Activated CD4-positive, alpha-beta T cell treated with anti-CD3 and anti-CD28 coated beads for 4 hours (primary cell): ENCODE data around the gene AGPAT3.

Experiments used
- DNase-seq, 2 donors: peaks; one replicate each; pipeline ENCODE4 v3.0.0-alpha.2; 2020

Gene AGPAT3

DNA sequence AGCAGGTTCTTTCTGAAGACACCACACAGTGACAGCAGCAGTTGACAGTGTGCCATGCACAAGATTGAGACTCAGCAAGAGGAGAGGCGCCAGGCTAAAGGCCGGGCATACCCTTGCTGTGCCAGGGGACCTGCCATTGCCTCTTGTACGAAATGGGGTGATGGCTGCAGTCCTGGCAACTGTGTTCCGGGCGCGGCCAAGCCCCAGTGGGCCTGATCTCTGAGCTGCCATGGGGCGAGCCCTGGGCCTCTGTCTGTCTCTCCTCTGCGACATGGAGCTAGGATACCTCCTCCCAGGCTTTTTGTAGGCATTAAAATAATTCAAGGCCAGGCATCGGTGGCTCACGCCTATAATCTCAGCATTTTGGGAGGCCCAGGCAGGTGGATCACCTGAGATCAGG, 137.5 kb downstream of the AGPAT3 start:
- DNase-seq = no peak

DNA sequence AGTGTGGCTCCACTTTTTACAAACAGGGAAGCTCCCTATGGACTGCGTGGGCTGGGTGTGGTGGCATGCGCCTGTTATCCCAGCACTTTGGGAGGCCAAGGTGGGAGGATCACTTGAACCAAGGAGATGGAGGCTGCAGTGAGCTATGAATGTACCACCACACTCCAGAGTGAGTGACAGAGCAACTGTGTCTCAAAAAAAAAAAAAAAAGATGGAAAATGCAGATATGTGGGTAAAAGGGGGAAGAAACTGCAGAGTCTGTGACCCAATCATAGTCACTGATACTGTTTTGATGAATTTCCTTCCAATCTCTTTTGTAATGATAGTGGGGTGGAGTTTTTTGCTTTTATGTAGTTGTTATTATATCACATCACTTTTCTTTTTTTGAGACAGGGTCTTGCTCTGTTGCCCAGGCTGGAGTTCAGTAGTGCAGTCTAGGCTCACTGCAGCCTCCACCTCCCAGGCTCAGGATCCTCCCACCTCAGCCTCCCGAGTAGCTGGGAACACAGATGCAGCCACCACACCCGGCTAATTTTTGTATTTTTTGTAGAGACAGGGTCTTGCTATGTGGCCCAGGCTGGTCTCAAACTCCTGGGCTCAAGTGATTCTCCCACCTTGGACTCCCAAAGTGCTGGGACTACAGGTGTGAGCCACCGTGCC, 138.4 kb downstream of the AGPAT3 start:
- DNase-seq = no peak

DNA sequence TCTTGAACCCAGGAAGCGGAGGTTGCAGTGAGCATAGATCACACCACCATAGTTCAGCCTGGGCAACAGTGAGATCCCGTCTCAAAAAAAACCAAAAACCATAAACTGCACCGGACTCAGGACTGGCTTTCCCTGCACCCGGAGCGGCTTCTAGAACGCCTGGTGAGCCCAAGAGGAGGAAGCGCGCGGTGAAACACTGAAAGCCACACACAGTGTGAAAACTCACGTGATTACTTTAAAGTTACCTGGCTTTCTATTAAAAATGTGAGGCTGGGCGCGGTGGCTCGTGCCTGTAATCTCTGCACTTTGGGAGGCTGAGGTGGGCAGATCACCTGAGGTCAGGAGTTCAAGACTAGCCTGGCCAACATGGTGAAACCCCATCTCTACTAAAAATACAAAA, 140.0 kb downstream of the AGPAT3 start:
- DNase-seq = no peak

DNA sequence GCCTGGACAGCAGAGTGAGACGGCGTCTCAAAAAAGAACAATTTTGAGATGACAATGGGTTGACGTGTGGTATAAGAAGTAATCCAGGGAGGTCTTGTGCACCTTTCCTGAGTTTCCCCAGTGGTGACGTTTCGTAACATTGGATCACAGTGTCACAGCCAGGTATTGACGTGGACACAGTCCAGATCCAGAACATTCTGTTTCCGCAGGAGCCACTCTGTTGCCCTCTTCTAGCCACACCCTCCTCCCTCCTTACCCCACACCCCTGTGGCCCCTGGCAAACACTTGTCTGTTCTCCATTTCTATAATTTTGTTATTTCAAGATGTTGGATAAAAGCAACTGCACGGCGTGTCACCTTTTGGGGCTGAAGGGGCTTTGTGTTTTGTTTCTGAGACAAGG, 140.6 kb downstream of the AGPAT3 start:
- no peak for DNase-seq

DNA sequence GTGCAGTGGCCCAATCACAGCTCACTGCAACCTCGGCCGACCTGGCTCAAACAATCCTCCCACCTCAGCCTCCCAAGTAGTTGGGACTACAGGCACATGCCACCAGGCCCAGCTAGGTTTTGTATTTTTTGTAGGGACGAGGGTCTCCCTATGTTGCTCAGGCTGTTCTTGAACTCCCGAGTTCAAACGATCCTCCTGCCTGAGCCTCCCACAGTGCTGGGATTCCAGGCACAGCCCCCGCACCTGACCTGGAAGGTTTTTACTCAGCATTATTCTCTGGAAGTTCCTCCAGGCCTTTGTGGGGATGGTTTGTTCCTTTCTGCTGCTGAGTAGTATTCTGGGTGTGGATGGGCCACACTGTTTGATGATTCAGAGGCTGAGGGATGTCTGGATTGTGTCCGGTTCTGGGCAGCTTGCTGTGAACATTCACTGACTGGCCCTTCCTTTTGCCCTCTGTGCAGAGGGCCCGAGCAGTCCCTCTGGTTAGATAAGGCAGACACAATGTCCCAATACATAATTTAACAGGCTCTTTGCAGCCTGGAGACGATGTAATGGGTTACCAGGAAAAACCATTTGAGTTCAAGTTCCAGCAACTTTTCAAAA, 141.1 kb downstream of the AGPAT3 start:
- no peak for DNase-seq

DNA sequence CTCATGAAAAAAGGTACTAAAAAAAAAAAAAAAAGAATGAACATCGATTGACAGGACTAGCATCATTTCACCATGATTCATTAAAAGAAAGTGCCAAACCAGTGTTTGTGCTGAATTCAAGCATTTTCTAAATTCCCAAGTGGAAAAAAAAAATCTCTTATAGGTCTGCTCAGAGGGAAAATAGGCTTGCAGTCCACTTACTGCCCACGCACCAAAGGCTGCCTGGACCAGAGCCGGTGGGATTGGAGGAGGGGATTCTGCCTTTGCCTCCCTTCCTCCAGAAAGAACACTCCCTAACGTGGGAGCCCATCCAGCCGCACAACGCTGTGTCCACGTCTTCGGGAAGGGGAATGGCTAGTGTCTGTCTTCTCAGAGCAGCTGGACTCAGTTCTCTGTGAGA, 141.6 kb downstream of the AGPAT3 start:
- DNase-seq = no peak

DNA sequence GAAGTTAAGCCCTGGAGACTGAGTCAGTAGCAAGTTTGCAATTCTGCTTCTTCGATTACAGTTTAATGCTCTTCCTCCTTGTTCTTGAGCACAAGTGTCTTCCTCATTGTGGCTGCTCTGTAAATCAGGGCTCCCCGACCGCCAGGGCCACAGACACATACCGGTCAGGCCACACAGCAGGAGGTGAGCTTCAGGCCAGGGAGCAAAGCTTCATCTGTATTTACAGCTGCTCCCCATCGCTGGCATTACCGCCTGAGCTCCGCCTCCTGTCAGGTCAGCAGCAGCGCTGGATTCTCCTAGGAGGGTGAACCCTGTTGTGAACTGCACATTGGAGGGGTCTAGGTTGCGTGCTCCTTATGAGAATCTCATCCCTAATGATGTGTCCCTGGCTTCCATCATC, 145.4 kb downstream of the AGPAT3 start:
- DNase-seq = no peak

DNA sequence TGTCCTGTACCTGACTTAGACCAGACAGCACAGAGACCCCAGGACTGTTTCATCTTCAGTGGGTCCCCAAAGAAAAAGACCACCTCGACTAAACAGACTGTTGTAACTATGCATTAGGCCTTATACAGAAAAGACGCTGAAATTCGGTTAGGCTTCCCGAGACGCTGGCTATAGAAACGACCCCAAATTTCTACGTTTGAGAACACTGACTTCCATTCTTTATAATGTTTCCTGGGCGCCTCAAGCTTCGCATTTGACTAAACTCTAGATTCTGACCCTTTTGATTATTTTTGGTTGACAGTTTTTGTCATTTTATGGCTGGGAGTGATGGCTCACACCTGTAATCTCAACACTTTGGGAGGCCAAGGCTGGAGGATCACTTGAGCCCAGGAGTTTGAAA, 146.1 kb downstream of the AGPAT3 start:
- no peak for DNase-seq

DNA sequence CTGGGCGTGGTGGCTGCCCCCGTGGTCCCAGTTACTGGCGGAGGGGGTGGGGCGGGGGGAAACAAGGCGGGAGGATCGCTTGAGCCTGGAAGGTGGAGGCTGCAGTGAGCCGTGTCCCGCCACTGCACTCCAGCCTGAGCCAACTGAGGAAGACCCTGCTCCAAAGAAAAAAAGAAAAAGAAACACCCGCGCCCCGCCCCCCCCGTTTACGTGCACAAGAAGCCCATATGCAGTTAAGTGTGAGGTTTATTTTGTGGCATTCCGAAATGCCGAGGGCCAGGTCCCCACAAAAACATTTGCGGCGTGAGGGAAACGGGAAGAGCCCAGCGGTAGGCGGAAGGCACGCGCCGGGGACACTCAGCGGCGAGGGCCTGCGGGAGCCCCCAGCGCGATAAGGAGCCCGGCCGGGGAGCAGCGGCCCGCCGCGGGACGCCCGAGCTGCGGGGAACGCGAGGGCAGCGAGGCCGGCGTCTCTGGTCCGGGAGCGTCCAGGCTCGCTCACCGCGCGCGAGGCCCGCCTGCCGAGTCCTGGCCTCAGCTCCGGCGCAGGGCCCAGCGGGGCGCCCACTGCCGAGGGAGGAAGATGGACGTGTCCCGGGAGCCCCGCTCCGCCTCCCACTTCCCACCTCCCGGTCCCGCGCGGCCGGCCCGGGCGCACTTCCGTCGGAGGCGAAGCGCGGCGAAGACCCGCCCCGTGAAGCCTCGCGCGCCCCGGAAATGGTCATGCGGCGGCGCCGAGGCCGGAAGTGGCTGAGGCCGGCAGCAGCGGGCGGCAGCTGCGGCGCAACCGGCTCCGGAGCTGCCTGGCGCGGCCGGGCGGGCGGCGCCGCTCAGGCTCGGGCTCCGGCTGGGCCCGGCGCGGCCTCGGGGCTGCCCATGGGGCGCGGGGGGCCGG, 146.8 kb downstream of the AGPAT3 start, which contains the start of gene TRAPPC10:
Gene TRAPPC10 (plus strand): TSS at position 731 of the 895 bp plus-strand sequence. CDS start 185 bp downstream, outside the sequence.
- peak; percentile 63 to 69 for DNase-seq

DNA sequence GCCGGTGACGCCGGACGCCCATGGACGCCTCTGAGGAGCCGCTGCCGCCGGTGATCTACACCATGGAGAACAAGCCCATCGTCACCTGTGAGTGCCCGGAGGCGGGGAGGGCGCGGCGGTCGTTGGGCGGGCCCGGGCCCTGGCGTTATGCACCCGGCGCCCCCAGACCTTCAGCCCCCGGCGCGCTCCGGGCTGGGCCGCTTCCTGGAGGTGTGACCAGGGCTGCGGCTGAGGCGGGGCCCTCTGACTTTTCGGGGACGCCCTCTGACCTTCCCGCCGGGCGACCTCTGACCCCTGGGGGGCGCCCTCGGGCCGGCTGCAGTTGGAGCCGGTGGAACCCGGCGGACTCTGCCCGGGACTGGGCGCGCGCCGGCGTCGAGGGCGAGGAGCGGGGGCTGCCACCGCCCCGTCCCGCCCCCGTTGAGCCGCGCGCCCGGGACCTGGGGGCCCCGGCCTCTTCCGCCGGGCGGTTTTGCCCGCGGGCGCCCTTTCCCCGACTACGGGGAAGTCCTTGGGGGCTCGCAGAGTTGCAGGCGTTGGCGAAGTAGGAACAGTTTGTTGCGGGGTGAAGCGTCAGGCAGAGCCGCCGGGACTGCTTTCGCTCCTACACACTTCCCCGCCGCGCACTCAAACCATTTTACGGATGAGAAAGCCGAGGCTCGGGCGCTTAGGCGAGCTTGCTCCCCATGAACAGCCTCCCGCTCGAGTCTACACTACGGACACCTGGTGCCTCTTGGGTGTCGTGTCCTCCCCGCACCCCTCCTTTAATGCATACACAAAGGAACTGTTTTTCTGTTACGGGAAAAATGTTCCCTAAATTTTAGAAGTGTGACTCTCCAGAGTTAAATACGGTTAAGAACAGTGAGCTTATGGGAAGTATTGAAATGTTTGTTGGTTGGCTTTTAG, 147.7 kb downstream of the AGPAT3 start:
- peak; percentile 81 to 83 for DNase-seq

DNA sequence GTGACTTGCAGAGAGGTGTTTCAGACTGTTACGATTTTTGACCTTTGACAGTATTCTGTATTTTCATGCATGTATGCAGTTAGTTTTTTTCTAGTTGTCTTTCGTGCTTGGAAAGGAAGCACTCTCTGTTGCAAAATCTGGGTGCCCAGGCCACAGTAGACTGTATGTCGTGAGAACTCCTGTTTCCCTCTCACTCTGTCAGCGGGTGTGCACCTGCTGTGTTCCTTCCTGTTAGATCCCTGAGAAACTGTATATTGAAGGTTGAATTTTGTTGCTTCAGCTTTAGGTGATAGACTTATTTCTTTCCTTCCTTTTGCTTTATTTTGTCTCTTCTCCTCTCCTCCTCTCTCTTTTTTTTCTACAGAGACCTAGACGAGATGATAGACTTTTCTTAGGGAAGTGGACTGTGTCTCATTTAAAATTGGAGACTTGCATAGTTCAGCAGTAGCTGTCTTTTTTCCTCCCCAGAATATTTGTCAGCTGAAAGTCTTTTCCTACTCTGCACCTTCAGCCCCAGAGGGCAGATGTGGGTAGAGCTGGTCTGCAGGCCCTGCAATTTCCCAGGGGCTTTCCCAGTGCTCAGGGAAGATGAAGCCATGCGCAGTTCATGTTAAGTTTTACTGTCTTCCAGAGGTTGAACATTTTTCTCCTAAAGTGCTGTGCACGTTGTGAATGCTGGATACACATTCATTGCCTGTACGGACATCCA, 148.5 kb downstream of the AGPAT3 start:
- DNase-seq = peak; percentile 39 to 47

DNA sequence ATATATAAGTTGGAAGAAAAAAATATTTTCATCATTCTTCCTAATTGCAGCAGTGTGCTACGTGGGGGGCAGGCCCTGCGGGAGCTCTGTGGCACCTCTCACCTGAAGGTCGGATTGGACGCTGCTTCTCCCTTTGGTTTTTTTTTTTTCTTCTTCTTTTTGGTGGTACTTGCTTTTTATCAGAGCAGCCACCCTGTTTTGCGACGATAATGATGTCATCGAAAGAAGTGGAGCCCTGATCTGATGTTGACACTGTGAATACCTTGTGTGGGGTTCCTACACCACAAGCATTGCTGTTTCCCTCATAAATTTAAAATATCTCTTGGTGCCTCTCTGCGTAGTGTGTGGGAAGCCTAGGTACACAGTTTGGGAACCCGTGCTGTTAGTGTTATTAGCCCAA, 152.6 kb downstream of the AGPAT3 start:
- DNase-seq = no peak

DNA sequence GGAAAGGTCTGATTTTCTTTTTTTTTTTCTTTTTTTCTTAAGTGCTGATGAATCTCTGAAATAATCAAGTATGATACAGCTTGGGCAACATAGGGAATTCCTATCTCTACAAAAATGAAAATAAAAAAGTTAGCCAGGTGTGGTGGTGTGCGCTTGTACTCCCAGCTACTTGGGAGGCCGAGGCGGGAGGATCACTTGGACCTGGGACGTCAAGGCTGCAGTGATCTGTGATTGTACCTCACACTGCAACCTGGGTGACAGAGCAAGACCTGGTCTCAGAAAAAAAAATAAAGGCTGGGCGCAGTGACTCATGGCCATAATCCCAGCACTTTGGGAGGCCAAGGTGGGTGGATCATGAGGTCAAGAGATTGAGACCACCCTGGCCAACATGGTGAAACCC, 153.1 kb downstream of the AGPAT3 start:
- no peak for DNase-seq

DNA sequence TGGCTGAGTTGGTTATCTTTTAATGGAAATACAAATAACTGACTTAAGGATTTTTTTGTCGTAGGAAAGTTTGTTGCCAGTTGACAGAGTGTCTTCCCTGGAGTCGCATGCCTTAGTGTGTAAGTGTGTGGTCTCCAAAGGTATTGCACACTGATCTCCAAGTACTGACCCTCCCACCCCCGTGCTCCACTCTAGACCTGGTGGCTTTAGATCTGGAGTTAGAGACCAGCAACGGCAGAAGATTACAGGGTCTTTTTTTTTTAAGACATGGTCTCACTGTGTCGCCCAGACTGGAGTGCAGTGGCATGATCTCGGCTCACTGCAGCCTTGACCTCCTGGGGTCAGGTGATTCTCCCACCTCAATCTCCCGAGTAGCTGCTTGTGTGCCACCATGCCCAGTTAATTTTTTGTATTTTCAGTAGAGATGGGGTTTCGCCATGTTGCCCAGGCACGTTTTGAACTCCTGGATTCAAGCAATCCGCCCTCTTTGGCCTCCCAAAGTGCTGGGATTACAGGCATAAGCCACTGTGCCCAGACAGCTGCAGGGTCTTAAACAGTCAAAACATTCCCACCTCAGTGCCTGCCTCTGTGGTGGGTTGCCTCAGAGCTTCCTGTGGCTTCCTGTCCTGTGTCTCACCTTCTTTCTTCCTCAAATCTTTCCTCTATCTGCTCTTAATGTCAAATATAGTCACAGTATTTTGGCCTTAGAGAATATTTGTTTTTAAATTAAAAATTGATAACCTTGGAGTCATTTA, 154.0 kb downstream of the AGPAT3 start:
- no peak for DNase-seq

DNA sequence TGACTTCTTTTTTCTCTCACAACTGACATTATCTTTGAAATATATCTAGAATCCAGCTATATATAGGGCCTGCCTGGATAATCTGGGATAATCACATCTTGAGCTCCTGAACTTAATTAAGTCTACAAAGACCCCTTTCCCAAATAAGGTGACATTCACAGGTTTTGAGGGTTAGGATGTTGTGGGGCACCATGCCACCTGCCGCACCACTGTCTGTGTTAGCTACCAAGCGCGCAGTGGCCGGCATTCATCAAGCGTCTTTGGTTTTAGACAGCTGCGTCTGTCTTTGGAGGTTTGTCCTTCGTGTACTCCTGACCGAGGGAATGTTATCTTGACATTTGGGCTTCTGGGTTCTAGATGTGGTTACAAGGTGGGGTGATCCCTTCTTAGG, 154.5 kb downstream of the AGPAT3 start:
- no peak for DNase-seq

DNA sequence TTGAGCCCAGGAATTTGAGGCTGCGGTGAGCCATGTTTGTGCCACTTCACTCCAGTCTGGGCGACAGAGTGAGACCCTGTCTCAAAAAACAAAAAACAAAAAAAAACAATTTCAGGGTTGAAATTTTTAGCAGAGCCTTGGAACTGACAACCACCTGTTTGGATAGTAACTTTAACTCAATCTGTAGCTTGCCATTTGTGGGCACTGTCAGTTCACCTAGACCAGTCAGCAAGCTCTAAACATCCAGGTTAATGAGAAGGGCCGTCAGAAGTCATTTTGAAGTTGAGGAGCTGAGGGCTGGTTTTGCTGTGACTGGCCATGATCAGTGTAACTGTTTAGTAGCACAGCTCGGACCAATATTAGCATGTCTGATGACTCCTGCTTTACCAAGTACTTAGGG, 155.5 kb downstream of the AGPAT3 start:
- no peak for DNase-seq

DNA sequence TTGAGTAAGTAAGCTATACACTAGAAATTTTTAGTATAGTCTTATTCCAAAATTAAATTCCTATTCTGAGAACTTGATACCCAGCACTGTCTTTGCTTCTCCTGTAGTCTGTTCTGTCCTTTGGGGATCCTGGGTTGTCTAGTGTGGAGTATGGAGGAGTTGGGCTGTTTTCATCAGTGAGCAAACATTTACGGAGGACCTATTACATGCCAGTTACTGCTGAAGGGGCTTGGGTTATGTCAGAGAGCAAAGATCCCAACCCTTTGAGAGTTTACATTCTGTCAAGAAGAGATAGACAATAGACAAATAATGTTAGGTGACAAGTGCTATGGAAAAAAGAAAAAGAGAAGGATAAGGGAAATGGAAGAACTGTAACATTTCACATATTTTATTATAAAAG, 156.0 kb downstream of the AGPAT3 start:
- DNase-seq = no peak

DNA sequence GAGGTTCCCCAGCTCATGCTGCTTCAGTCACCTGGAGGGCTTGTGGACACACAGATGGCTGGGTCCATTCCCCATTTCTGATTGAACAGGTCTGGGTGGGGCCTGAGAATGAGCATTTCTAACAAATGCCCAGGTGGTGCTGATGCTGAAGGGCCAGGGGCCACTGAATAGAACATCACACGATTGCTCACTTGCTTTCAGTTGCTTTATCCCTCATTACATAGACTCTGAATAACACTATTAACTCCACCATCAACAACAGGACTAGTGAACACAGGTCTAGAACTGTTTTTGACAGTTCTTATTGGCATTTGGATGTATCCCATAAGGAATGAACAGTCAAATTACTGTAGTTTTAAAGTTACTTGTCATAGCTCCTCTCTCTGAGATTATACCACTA, 159.2 kb downstream of the AGPAT3 start:
- DNase-seq = no peak

DNA sequence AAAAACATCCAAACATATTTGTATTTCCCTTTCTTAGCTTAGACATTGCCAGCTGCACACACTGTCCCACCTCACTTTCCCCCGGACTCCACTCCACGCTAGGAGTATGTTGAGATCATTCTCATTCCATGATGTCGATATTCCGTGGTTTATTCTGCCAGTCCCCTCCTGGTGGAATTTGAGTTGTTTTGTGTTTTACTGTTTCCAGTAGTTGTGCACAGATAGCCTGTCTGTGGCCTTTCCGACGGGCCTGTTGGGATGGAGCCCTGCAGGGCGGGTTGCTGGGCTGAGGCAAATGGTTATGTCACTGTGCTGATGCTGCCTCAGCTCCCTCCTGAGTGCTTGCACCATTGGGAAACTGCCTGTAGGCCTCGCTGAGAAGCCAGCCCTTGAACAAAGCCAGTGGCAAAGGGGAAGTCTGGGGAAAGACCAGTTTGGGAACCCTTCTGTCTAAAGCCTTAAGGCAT, 159.9 kb downstream of the AGPAT3 start:
- no peak for DNase-seq

DNA sequence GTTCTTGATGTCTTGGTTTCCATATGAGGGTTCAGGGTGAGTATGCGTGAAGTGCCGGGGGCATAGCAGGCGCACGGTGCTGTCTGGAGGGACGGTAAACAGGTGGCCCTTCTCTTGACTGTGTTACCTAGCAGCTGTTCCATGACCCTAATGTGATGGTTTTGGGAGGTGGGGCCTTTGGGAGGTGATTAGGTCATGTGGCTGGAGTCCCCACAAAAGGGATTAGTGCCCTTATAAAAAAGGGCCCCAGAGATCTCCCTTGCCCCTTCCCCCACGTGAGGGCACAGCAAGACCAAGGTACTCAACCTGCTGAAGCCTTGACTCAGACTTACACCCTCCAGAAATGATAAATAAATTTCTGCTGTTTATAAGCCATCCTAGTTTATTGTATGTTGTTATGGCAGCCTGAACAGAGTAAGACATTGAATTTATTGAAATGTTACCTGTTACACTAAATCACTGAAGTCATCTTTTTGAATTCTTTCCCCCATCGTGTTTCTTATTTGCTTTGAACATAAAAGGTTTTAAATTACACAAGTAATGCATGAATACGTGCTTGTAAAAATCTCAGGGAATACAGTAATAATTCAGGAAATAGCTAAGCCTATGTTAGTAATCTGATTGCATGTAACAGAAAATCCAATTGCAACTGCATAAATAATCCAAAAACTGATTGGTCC, 162.7 kb downstream of the AGPAT3 start:
- no peak for DNase-seq

DNA sequence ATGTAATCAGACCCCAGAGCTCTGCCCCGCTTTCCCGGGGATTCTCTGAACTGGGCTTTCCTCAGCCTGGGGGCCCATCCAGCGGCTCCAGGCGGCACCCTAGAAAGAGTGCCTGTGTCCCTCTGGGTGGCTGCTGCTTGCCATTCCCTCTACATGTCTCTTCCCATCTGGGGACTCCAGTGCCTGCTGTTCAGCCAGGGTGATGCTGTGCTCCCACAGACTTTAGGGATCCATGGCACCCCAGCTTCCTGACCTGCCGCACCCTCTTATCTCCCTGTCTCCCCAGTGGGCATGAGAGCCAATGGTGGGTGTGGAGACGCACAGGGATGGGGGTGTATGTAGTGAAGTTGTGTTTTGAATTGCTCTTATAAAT, 163.2 kb downstream of the AGPAT3 start:
- DNase-seq = no peak
